Stimulated activated CD8-positive, alpha-beta memory T cell treated with anti-CD3 and anti-CD28 coated beads, Interleukin-15, amount 100 ng/mL, for 48 hours (primary cell): ENCODE results near the gene MEIS1.

Experiments
- DNase-seq, 2 donors: peaks; one replicate each; pipeline ENCODE4 v3.0.0-alpha.2; 2020; ENCODE audit warnings: low read depth in 2 of 2

The MEIS1 gene

DNA sequence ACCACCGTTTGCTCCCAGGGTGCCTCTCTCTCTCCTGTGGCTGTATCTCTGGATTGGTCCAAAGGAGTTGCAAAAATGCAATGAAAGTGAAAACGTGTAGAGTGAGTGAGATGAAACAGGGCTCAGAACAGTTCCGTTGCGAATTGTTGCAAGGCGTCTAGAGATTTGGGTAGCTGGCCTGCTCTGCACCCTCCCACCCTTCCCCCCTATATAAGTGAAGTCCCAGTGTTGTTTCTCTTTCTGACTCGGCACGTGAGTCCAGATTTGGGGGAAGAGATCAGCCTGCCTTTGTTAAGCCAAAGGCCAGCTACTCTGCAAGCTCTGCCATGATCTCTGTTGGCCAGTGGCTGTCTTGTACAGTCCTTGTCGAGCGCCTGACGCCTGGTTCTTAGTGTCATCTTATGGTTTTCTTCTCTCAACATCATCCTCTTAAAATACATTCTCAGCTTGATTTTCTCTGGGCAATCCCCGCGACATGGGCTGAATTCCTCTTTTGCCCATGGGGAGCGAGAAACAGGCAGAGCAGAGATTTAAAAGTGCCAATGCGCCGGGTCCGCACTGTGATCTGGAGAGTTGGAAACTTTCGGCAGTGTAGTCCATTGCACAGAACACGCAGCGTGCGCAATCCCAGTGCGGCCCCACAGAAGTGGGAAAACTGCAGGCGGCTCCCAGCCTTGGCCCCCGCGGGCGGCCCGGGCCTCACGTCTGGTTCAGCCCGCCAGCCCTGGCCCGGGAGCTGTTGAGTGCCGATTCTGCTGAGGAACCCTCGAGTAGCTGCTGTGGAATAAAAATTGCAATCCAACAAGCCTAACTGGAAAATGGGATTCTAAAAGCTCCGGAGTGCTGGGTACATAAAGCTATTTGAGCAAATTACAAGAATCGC, 9.3 kb downstream of the MEIS1 start:
- DNase-seq, result no peak

- DNase-seq, result no peak
These were observed 10.4 kb downstream of the MEIS1 start for GRCh38 chr2:66445076-66445924.

- no peak for DNase-seq
These were observed 11.3 kb downstream of the MEIS1 start for GRCh38 chr2:66445925-66446871.

DNA sequence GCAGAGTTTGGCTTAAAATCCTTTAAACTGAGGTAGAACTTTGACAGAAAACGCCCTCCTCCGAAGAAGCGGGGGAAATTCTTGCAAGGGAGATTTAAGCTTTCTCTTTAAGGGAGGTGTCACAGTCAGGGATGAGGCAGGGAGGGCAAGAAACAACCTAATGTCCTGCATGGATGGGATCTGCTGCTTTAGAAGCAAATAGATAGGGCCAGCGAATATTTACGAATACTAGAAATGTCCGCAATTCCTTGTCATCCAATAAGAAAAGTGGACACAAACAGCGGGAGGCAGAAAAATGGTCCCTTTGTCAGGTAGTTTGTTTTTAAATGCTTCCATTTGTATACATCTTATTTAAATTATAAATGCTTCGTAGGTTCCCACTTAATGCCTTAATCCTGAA, 12.0 kb downstream of the MEIS1 start:
- no peak for DNase-seq

DNA sequence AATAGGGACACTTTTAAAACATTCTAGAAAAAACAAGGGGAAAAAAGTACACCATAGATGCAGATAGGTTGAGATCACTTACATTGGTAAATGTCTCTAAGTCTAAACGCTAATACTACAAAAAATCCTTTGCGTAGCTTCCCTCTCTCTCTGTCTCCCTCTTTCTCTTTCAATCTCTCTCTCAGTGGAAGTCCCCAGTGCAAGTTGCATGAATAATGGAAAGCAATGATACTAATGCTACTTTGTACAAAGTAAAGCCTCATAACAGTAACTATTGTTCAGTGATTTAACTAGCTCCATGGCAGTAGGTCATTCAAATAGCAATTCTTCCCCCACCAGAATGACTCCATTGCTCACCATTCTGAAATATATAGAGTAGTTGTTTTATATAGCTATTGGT, 12.8 kb downstream of the MEIS1 start:
- no peak for DNase-seq

DNA sequence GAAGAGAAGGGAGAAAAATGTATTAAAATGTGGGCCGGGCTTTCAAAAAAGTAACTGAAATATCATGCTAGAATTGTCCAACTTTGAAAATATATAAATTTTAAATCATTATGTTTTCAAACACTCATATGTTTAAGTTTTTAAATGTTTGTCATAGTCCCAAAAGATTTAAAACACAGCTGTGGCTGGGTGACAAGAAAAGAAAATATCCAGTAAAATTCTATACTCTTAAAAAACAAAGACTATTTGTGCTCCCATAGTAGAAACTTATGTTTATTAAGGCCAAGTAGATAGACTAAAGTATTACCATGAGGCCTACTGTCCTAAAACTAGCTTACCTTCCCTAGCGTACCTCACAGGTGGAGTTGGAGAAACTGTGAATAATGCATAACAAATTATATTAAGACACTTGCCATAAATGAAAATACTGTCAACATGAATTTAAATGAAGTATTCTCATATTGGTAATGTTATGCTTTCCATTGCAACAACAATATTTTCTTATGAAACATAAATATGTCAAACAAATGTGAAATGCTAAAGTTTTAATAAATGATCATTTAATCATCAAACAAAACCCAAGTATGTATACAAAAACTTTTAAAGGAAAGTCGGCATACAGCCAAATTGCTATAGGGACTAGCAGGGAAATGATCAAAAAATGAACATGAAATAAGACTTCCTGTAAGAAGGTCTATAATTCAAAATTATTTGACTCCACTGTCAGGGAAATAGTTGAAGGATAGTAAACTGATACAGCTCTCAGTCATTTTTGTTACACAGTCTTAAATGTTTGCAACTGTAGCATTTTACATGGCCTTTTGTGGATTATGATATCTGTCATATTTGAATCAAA, 13.4 kb downstream of the MEIS1 start:
- DNase-seq, result no peak

DNA sequence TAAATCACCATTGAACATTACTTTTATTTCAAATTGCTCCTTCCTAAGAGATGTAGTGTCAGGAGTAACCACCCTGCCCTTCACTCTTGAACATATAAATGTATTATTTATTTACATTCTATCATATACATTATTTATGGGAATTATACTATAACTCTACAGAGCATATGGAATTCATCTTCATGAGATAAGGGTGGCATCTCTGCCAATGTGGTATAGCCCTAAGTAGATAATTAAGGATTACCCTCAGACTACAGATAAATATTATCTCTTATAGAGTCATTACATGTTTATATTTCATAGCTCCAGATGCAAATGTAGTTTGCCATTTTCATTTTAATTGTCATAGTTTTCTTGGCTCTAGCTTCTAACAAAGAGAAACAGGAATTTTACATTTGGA, 17.3 kb downstream of the MEIS1 start:
- DNase-seq, result no peak

GRCh38 chr2:66452917-66453316, 18.0 kb downstream of the MEIS1 start:
- DNase-seq, result no peak

DNA sequence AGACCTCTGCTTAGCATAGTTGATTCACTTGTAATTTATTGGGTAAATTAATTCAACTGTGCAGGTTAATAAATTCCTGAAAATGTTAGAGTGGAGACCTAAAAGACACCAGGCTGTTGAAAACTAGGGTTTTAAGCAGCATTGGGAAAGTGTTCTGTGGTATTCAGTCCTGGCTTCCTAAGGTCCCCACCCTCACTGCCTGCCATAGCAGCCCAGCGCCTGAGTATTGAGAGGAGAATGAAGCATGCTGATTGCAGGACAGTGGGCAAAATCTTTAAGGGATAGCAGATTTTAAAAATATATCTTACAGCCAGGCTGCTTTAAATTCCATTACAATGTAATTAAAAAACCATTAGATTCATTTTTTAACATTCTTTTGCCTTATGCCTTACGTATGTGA, 20.6 kb downstream of the MEIS1 start:
- no peak for DNase-seq

- DNase-seq, result no peak
These were observed 21.5 kb downstream of the MEIS1 start for GRCh38 chr2:66456183-66457041.

- DNase-seq, result no peak
These were observed 22.6 kb downstream of the MEIS1 start for GRCh38 chr2:66457545-66457944.

GRCh38 chr2:66460031-66460430, 25.1 kb downstream of the MEIS1 start:
- no peak for DNase-seq

GRCh38 chr2:66461001-66461663, 26.2 kb downstream of the MEIS1 start:
- no peak for DNase-seq

DNA sequence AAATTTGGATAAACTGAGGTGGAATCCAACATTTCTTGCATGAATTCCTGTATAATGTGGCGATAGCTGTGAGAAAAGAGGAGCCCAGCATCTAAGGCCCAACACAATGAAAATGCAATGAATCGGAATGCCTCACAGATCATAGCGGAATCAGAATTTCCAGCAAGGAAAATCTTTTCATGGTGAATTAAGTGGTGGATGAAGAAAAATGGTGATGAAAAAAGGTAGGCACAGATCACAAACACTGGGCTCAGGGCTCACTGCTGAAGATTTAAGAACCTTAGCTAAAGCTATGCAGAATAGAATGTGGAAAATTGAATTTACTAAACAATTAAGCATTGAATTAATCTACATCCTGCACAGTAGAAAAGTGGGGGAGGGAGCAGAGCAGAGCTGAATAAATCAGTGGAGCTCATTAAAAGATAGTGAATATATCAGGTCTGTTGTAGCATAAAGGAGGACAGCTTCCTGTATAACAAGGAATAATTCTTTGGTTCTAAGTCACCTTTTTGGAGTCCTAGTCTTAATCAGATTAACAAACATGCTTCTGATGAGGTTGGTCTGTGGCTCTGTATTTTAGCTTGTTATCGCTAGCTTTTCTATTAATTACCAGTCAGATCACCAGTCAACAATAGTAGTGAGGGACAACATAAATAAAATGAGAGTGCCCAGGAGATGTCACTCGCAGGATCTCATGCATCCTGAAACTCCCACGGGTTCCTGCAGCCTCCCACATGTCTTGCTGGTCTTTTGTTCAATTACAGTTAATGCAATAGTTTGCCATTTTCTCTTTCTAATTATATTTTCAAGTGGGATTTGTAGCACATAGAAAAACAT, 27.0 kb downstream of the MEIS1 start:
- no peak for DNase-seq

- no peak for DNase-seq
These were observed 27.5 kb downstream of the MEIS1 start for GRCh38 chr2:66462501-66462825.

GRCh38 chr2:66463206-66463755, 28.4 kb downstream of the MEIS1 start:
- no peak for DNase-seq

DNA sequence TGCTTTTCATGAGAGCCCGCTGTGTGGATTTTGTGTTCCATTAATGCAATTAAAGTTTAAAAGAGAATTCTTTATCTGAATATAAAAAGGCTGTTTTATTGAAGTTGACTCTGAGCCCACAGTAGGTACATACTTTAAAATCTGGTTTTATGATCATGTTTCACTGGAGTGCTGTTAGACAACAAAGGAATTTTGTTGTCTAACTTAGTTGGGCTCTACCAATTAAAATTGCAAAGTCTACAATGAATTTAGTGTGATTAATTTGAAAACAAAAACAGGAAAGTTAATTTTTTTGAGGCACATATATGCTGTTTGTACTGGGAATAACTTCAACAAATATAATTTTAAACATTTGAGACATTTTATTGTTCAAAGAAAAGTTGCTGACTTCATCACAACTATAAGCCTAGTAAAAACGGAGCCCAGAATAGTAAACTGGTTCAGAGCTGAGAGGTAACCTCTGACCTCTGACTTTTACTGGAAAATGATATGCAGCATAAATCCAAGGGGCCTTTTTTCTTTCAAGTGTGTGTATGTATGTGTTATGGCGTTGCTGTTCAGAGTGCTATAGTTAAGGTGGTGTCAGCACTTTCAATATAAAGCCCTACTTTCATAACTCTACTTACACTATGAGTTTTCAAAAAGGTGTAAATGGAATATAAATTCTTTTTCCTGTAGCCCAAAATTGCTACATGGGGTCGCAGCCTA, 30.2 kb downstream of the MEIS1 start:
- DNase-seq, result no peak

- no peak for DNase-seq
These were observed 31.5 kb downstream of the MEIS1 start for GRCh38 chr2:66466433-66466832.
